IMR-90 (cell line): ENCODE results near the gene ANKRD18B. TPM values are rescaled to one million over a fixed set of nuclear protein-coding genes. Genes with fewer than 3 reads are reported as not detected.
"Not testable (repeated sequence)": the region's sequence is repeated elsewhere in the genome, so short reads cannot be mapped to it uniquely, and the experiment has no call there.

Source experiments
- ATAC-seq: fragments of 200-7000 bp; cut with Tn5 transposase; 2 replicates; pipeline ENCODE4 v1.9.1; 2020; ENCODE audit warnings: low read depth, mild to moderate bottlenecking, moderate library complexity
- BruUV-seq: library from RNA; stranded (reverse); fragments of 400-500 nt; replicated peaks from 2 replicates; lab custom pipeline; 2021; lab: Mats Ljungman, UMichigan
- CTCF ChIA-PET: fragments of 300-600 bp; formaldehyde crosslinking; extraction: SDS; loops from one replicate; lab custom pipeline; 2021; ENCODE audit warnings: antibody characterized with exemption; lab: Yijun Ruan, JAX
- POLR2A ChIA-PET: fragments of 300-600 bp; sonication (Branson Sonifier 250); formaldehyde crosslinking; loops from one replicate; lab custom pipeline; 2022; ENCODE audit warnings: antibody characterized with exemption; ENCODE audit not compliant: unreplicated experiment; lab: Charles Lee
- DNase-seq: peaks from one replicate; pipeline ENCODE4 v3.0.0; 2013
- H2AFZ ChIP-seq: replicated peaks from 2 replicates; pipeline ENCODE3; 2013; ENCODE audit warnings: low read length, mild to moderate bottlenecking; ENCODE audit not compliant: poor library complexity
- H2AK5ac ChIP-seq: 2 replicates; pipeline ENCODE4 v1.6.1; 2013; ENCODE audit warnings: low read depth, low read length, inconsistent platforms
- H2AK9ac ChIP-seq: replicated peaks from 2 replicates; pipeline ENCODE3; 2013; ENCODE audit warnings: mild to moderate bottlenecking, low read depth, low read length, moderate library complexity; ENCODE audit not compliant: poor library complexity
- H2BK120ac ChIP-seq: 2 replicates; pipeline ENCODE4 v1.6.1; 2013; ENCODE audit warnings: low read depth, low read length, inconsistent platforms
- H2BK15ac ChIP-seq: 3 replicates; pipeline ENCODE4 v1.6.1; 2013; ENCODE audit warnings: low read depth, low read length, inconsistent platforms
- H2BK20ac ChIP-seq: 2 replicates; pipeline ENCODE4 v1.6.1; 2013; ENCODE audit warnings: low read depth, mild to moderate bottlenecking, inconsistent platforms, low read length, moderate library complexity
- H2BK5ac ChIP-seq: 2 replicates; pipeline ENCODE4 v1.6.1; 2013; ENCODE audit warnings: mild to moderate bottlenecking, low read depth, low read length, inconsistent platforms; ENCODE audit not compliant: poor library complexity, severe bottlenecking
- H3K14ac ChIP-seq: replicated peaks from 2 replicates; pipeline ENCODE4 v1.6.1; 2013; ENCODE audit warnings: low read depth, low read length, inconsistent platforms
- H3K18ac ChIP-seq: 2 replicates; pipeline ENCODE4 v1.6.1; 2013; ENCODE audit warnings: low read depth, low read length, control low read depth
- H3K23ac ChIP-seq: 2 replicates; pipeline ENCODE4 v1.6.1; 2013; ENCODE audit warnings: low read depth, low read length, inconsistent platforms
- H3K27ac ChIP-seq: 2 replicates; pipeline ENCODE4 v1.5.1; 2013; ENCODE audit warnings: mild to moderate bottlenecking, control low read depth, low read length; ENCODE audit not compliant: insufficient read depth
- H3K27me3 ChIP-seq: 2 replicates; pipeline ENCODE4 v1.6.1; 2013; ENCODE audit warnings: low read length; ENCODE audit not compliant: control insufficient read depth, insufficient read depth
- H3K36me3 ChIP-seq: 2 replicates; pipeline ENCODE4 v1.6.1; 2013; ENCODE audit warnings: low read length, mixed read lengths; ENCODE audit not compliant: control insufficient read depth, insufficient read depth
- H3K4ac ChIP-seq: 2 replicates; pipeline ENCODE4 v1.6.1; 2013; ENCODE audit warnings: low read depth, low read length, inconsistent platforms
- H3K4me1 ChIP-seq: 2 replicates; pipeline ENCODE4 v1.6.1; 2013; ENCODE audit warnings: low read length, mixed read lengths; ENCODE audit not compliant: control insufficient read depth, insufficient read depth
- H3K4me2 ChIP-seq: 2 replicates; pipeline ENCODE4 v1.6.1; 2013; ENCODE audit warnings: low read depth, mild to moderate bottlenecking, control low read depth, low read length, moderate library complexity
- H3K4me3 ChIP-seq: 2 replicates; pipeline ENCODE4 v1.5.1; 2013; ENCODE audit warnings: low read depth, mild to moderate bottlenecking, control low read depth, low read length, moderate library complexity; ENCODE audit not compliant: insufficient read depth
- H3K56ac ChIP-seq: 2 replicates; pipeline ENCODE4 v1.6.1; 2013; ENCODE audit warnings: low read length, inconsistent platforms; ENCODE audit not compliant: insufficient read depth; ENCODE audit errors: extremely low read depth
- H3K79me1 ChIP-seq, 2 experiments: 2 replicates each; pipeline ENCODE4 v1.6.1; 2013; ENCODE audit warnings: low read length in 2 of 2, inconsistent platforms in 1 of 2, low read depth in 1 of 2
- H3K9ac ChIP-seq: 2 replicates; pipeline ENCODE4 v1.6.1; 2013; ENCODE audit warnings: low read depth, low read length, control low read depth
- H3K9me1 ChIP-seq: 2 replicates; pipeline ENCODE4 v1.6.1; 2013; ENCODE audit warnings: low read length, inconsistent platforms; ENCODE audit not compliant: insufficient read depth
- H3K9me3 ChIP-seq: 2 replicates; pipeline ENCODE4 v1.6.1; 2013; ENCODE audit warnings: low read length; ENCODE audit not compliant: control insufficient read depth, insufficient read depth
- H4K20me1 ChIP-seq: 2 replicates; pipeline ENCODE4 v1.6.1; 2013; ENCODE audit warnings: low read length, inconsistent platforms; ENCODE audit not compliant: insufficient read depth
- H4K5ac ChIP-seq: 2 replicates; pipeline ENCODE4 v1.6.1; 2013; ENCODE audit warnings: mild to moderate bottlenecking, low read depth, low read length, control low read depth
- H4K8ac ChIP-seq, 2 experiments: 2 replicates each; pipeline ENCODE4 v1.6.1; 2013; ENCODE audit warnings: low read depth in 2 of 2, low read length in 2 of 2, control low read depth in 1 of 2, inconsistent platforms in 1 of 2
- H4K91ac ChIP-seq: 2 replicates; pipeline ENCODE4 v1.6.1; 2013; ENCODE audit warnings: low read depth, low read length, inconsistent platforms; ENCODE audit not compliant: insufficient read depth
- WGBS, 2 experiments: methylation state at CpG; one replicate each; pipeline versions ENCODE4 v1.1.5 to v1.1.7; 2013; ENCODE audit warnings: missing lambda C conversion rate in 2 of 2; ENCODE audit not compliant: insufficient read length in 1 of 2; ENCODE audit errors: extremely low coverage in 2 of 2; 5-methylcytosine and 5-hydroxymethylcytosine counted together
- dilution Hi-C: fragments of 300-500 bp; cut with HindIII; formaldehyde crosslinking; loops from one replicate; pipeline ENCODE4 v1.14.3; 2018; ENCODE audit warnings: low sequenced_read_pairs; ENCODE audit not compliant: unreplicated experiment
- in situ Hi-C: fragments of 300-500 bp; cut with MboI; formaldehyde crosslinking; loops from 3 replicates; pipeline ENCODE4 v1.14.3; 2019; ENCODE audit warnings: low sequenced_read_pairs, inconsistent platforms, mixed read lengths
- intact Hi-C: fragments of 100-400 bp; cut with micrococcal nuclease; formaldehyde crosslinking; loops from 2 replicates; pipeline ENCODE4 v1.10.0; 2022
- polyA plus RNA-seq, 3 experiments: library from polyadenylated mRNA; depleted of rRNA; stranded (reverse); fragments of >200 nt; gene quantifications; 2 replicates each; pipeline ENCODE4 v1.2.3, GENCODE V29; 2012; ENCODE audit warnings: low replicate concordance in 1 of 3
- total RNA-seq: library from RNA; depleted of rRNA; stranded (reverse); fragments of >200 nt; gene quantifications from 2 replicates; pipeline ENCODE4 v1.2.3, GENCODE V29; 2012

The ANKRD18B gene
- total and polyA plus RNA-seq, 2 of the 4 experiments (the other 2 are of a cell fraction): 7.1 to 13.4 TPM

DNA sequence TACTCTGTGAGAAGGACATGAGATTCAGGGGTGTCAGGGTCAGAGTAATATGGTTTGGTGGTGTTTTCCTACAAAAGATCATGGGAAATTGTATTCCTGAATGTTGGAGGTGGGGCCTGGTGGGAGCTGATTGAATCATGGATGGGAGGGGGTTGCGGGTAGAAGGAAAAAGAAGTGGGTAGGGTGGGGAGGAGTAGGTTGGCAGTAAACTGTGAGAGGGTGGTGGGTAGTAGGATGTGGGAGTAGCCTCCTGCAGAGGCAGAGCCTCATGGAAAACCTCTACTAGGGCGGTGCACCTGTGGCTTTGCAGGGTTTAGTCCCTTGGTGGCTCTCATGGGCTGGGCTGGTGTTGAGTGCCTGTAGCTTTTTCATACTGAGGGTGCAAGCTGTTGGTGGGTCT, 66.8 kb downstream of the ANKRD18B start:
- H2AK9ac ChIP-seq, H3K9me3 ChIP-seq, H3K4me1 ChIP-seq, H4K5ac ChIP-seq, H3K27ac ChIP-seq, H2BK15ac ChIP-seq, BruUV-seq, H4K91ac ChIP-seq, H2BK20ac ChIP-seq, ATAC-seq, H3K9ac ChIP-seq, H3K56ac ChIP-seq, H2BK5ac ChIP-seq, H3K4ac ChIP-seq, CTCF ChIA-PET, dilution Hi-C loops, H4K8ac ChIP-seq, H4K20me1 ChIP-seq, H3K9me1 ChIP-seq, in situ Hi-C loops, H2AFZ ChIP-seq, H3K79me1 ChIP-seq, H3K27me3 ChIP-seq, H2BK120ac ChIP-seq, H3K36me3 ChIP-seq, H3K4me3 ChIP-seq, H3K4me2 ChIP-seq, intact Hi-C loops, H3K14ac ChIP-seq, H3K23ac ChIP-seq, H2AK5ac ChIP-seq, H3K18ac ChIP-seq, DNase-seq, POLR2A ChIA-PET: not testable (repeated sequence)
- WGBS, 2 experiments: no CpG with 5 or more reads among the region's 2 CpGs

DNA sequence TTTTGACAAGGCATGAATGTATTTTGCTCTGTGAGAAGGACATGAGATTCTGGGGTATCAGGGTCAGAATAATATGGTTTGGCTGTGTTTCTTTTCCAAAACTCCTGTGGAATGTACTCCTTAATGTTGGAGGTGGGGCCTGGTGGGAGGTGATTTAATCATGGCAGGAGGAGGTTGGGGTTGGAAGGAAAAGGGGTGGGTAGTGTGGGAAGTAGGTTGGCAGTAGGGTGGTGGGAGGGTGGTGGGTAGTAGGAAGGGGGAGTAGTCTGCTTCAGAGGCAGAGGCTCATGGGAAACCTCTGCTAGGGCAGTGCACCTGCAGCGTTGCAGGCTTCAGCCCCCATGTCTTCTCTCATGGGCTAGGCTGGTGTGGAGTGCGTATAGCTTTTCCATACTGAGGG, 72.9 kb downstream of the ANKRD18B start:
- POLR2A ChIA-PET, H2AFZ ChIP-seq, H2BK15ac ChIP-seq, H3K4me3 ChIP-seq, BruUV-seq, H2BK20ac ChIP-seq, H3K4me2 ChIP-seq, H3K36me3 ChIP-seq, H3K9me3 ChIP-seq, H3K9me1 ChIP-seq, H3K9ac ChIP-seq, H4K5ac ChIP-seq, H2AK5ac ChIP-seq, H3K4me1 ChIP-seq, CTCF ChIA-PET, H3K56ac ChIP-seq, in situ Hi-C loops, H2BK120ac ChIP-seq, dilution Hi-C loops, ATAC-seq, H3K23ac ChIP-seq, H3K79me1 ChIP-seq, intact Hi-C loops, H2AK9ac ChIP-seq, DNase-seq, H3K18ac ChIP-seq, H3K14ac ChIP-seq, H4K8ac ChIP-seq, H2BK5ac ChIP-seq, H3K27me3 ChIP-seq, H3K27ac ChIP-seq, H3K4ac ChIP-seq, H4K20me1 ChIP-seq, H4K91ac ChIP-seq: not testable (repeated sequence)
- no CpG with 5 or more reads among the region's 2 CpGs for WGBS, 2 experiments
